Right lobe of liver (tissue), 6 donors: Measurements from ENCODE around the gene GATA3. TPM values are rescaled to one million over a fixed set of nuclear protein-coding genes. Genes with fewer than 3 reads are reported as not detected.

Experiments
- ATAC-seq, 4 donors: fragments of 200-7000 bp; cut with Tn5 transposase; one replicate each; pipeline ENCODE4 v1.9.1; 2020; ENCODE audit warnings: mild to moderate bottlenecking in 4 of 4, moderate library complexity in 4 of 4
- DNase-seq, 3 donors: peaks; one replicate each; pipeline ENCODE4 v3.0.0-alpha.2; 2020
- H3K27ac ChIP-seq, 3 donors: fragments of 200-600 bp; one replicate each; pipeline ENCODE4 v1.8.0; 2022
- H3K27me3 ChIP-seq, 2 donors: fragments of 200-600 bp; one replicate each; pipeline ENCODE4 v1.8.0; 2022
- H3K36me3 ChIP-seq, 4 donors: fragments of 200-600 bp; sonication (generic) in 1 of 4; one replicate each; pipeline versions ENCODE4 v1.5.1 to v1.8.0; 2017 to 2022; ENCODE audit warnings: control low read depth in 1 of 4
- H3K4me1 ChIP-seq, 4 donors: fragments of 200-600 bp; sonication (generic) in 1 of 4; one replicate each; pipeline versions ENCODE4 v1.5.1 to v1.8.0; 2017 to 2022; ENCODE audit warnings: control low read depth in 1 of 4
- H3K4me3 ChIP-seq, 3 donors: fragments of 200-600 bp; one replicate each; pipeline ENCODE4 v1.8.0; 2022
- H3K9me3 ChIP-seq, 4 donors: fragments of 200-600 bp; sonication (generic) in 1 of 4; one replicate each; pipeline versions ENCODE4 v1.5.1 to v1.8.0; 2017 to 2022; ENCODE audit warnings: control low read depth in 1 of 4
- POLR2A ChIP-seq: fragments of 450-650 bp; IDR thresholded peaks from one replicate; pipeline ENCODE4 v1.6.1; 2017; ENCODE audit warnings: antibody characterized with exemption, mild to moderate bottlenecking
- WGBS: methylation state at CpG from one replicate; pipeline ENCODE4 v1.1.6; 2018; ENCODE audit warnings: low coverage, low lambda C conversion rate; ENCODE audit not compliant: insufficient coverage; ENCODE audit errors: missing lambda C conversion rate; 5-methylcytosine and 5-hydroxymethylcytosine counted together
- intact Hi-C, 2 donors: fragments of 100-400 bp; cut with DNase I; formaldehyde crosslinking; loops; one replicate each; pipeline versions ENCODE4 v1.11.2 to v1.14.1; 2022
- total RNA-seq, 6 experiments: library from RNA; depleted of rRNA in 2 of 6; stranded (reverse); fragments of >200 nt in 2 of 6; fragmentation: NEBNext Ultra II Directional in 3 of 6; extraction: Animal tissue kit (Norgen Biotek cat#: 25700) in 3 of 6; gene quantifications; one replicate each; pipeline versions ENCODE4 v1.1.0 to v1.2.4, GENCODE V29; 2016 to 2023
- TF ChIP-seq, protein P1 (sequence below), 4 donors: fragments of 200-600 bp in 3 of 4; fragments of 450-650 bp in 1 of 4; IDR thresholded peaks; one replicate each; pipeline versions ENCODE4 v1.5.1 to v1.8.0; 2016 to 2022; ENCODE audit warnings: antibody characterized with exemption in 4 of 4, mild to moderate bottlenecking in 2 of 4
- donor health status: DM: no; HTN: yes; CAD: no.
- donor health status: DM: no; HTN: no; CAD: no.
- donor health status: DM: no; HTN: no; CAD: no.
- donor health status: DM: no; HTN: yes; CAD: no.
- donor health status: DM: no; HTN: yes; CAD: no.

Gene GATA3
- total RNA-seq, 6 experiments from 2014 or later, result 0.26 to 1.0 (median 0.53) TPM; not detected in 1

DNA sequence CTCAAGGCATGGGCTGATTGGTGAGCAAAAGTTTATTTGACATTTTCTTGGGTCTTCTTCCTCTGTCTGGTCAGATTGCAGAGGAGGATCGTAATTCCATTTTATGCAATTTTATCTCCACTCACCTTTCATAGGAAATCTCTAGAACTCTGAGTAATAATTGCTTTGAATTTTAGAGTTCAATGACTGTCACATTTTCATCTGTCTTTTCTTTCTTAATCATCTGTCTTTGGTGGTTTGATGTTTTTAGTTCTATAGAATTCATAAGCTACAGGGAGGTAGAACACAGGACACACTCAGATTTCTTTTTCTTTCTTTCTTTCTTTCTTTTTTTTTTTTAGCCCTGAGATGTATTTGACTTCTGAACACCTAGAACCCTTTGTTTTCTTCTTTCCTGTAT, 11.6 kb downstream of the GATA3 start:
- Histone ChIP-seq H3K9me3 (no peaks in the 10 kb centered on the region), H3K36me3 (no peaks in the 10 kb centered on the region), H3K4me3 (no peak overlapping the region), H3K4me1 (no peaks in the 10 kb centered on the region), H3K27me3 (no peaks in the 10 kb centered on the region), H3K27ac (no peak overlapping the region)
- intact Hi-C loops, result no loop called here
- no peak for DNase-seq
- no peak for TF ChIP-seq POLR2A
- TF ChIP-seq, protein P1, sequence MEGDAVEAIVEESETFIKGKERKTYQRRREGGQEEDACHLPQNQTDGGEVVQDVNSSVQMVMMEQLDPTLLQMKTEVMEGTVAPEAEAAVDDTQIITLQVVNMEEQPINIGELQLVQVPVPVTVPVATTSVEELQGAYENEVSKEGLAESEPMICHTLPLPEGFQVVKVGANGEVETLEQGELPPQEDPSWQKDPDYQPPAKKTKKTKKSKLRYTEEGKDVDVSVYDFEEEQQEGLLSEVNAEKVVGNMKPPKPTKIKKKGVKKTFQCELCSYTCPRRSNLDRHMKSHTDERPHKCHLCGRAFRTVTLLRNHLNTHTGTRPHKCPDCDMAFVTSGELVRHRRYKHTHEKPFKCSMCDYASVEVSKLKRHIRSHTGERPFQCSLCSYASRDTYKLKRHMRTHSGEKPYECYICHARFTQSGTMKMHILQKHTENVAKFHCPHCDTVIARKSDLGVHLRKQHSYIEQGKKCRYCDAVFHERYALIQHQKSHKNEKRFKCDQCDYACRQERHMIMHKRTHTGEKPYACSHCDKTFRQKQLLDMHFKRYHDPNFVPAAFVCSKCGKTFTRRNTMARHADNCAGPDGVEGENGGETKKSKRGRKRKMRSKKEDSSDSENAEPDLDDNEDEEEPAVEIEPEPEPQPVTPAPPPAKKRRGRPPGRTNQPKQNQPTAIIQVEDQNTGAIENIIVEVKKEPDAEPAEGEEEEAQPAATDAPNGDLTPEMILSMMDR (IDR thresholded peaks at IDR 0.05), result no peak
- ATAC-seq, result no peak
- WGBS, result 50% methylated on average over 1 of the region's 1 CpG

DNA sequence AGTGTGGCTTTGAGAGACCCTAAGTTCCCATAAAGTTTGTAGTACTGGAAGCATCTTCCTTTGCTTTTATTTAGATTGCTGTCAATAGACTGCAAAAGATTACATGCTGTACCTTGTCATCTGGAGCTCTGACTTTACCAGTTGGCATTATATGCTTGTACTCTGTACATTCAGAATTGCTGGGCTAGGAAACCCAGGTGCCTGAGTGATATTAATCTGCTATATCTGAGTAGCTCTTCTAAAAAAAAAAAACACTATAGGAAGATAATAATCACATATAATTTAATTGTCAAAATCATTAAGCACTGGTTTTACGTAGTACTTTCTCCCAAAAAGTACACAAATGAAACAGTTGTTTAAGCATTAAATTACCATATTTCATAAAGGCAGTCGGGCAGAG, 12.3 kb downstream of the GATA3 start:
- ATAC-seq (no peak), DNase-seq (no peak)
- intact Hi-C loops, result no loop called here
- WGBS, result 73% methylated on average over 2 of the region's 2 CpGs
- Histone ChIP-seq H3K4me3 (no peak overlapping the region), H3K4me1 (no peaks in the 10 kb centered on the region), H3K9me3 (no peaks in the 10 kb centered on the region), H3K27me3 (no peaks in the 10 kb centered on the region), H3K36me3 (no peaks in the 10 kb centered on the region), H3K27ac (no peak overlapping the region)
- TF ChIP-seq POLR2A, result no peak
- TF ChIP-seq, protein P1 (IDR thresholded peaks at IDR 0.05), result no peak

DNA sequence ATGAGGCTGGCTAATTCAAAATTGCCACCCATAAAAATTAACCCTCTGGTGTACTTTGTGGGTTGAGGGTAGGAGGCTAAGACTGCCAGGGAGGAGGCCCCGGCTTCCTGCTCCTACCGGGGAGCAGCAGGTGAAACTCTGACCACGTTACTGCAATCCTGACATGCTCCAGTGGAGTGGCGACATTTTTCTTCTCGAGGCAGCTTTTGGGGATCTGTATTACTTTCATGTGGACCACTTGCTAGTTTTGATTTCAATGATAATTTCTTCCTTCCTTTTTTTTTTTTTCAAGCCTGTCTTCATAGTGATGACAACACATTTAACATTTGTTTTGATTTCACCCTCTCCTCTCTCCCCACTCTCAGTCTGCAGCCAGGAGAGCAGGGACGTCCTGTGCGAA, 14.6 kb downstream of the GATA3 start:
- no peaks in the 10 kb centered on the region for H3K4me1 ChIP-seq
- H3K4me3 ChIP-seq, result no peak overlapping the region
- no peak overlapping the region for H3K27ac ChIP-seq
- no peak for ATAC-seq
- 64% methylated on average over 6 of the region's 7 CpGs for WGBS
- no peaks in the 10 kb centered on the region for H3K36me3 ChIP-seq
- H3K9me3 ChIP-seq, result no peaks in the 10 kb centered on the region
- intact Hi-C loops, result no loop called here
- H3K27me3 ChIP-seq, result no peaks in the 10 kb centered on the region
- no peak for DNase-seq
- no peak for TF ChIP-seq POLR2A
- TF ChIP-seq, protein P1 (IDR thresholded peaks at IDR 0.05), result no peak

DNA sequence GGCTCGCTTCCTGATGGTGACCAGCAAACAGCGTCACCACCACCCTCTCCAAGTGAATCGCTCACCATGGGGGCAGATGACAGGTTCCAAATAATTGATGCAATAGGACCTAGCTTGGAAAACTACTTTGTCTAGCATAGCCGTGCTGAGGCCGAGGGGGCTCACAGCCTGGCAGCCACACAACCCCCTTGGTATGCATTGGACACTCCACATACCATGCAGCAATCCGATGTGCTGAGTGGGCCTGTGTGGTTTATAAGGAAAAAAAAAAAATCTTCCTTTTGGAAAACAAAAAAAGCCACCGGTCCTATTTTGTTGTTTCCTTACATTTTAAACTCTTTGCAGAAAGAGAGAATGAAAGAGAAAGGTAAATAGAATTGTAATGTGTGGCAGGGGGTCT, 15.1 kb downstream of the GATA3 start:
- Histone ChIP-seq H3K4me1 (no peaks in the 10 kb centered on the region), H3K27me3 (no peaks in the 10 kb centered on the region), H3K9me3 (no peaks in the 10 kb centered on the region), H3K36me3 (no peaks in the 10 kb centered on the region), H3K4me3 (no peak overlapping the region), H3K27ac (no peak overlapping the region)
- no peak for DNase-seq
- TF ChIP-seq, protein P1 (IDR thresholded peaks at IDR 0.05), result no peak
- TF ChIP-seq POLR2A, result no peak
- ATAC-seq, result no peak
- intact Hi-C loops, result no loop called here
- 73% methylated on average over 5 of the region's 7 CpGs for WGBS

DNA sequence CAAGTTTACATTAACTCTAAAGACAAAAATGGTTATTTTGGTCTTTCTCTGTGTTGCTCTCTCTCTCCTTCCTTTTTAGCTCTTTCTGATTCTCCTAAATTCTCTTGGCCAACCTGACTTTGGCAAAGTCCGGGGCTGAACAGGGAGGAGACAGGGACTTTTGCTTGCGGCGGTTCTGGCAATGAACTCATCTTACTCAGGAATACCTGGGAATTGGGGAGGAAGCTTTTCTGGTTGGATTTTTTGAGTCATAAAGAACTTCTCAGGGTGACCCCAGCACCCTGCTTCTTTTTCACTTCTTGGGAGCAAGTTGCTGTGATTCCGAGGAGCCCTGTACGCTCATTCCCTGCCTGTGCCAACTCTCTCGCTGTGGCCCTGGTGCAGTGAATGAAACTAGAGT, 16.0 kb downstream of the GATA3 start:
- 59% methylated on average over 5 of the region's 6 CpGs for whole genome bisulfite sequencing
- Histone ChIP-seq H3K36me3 (no peaks in the 10 kb centered on the region), H3K9me3 (no peaks in the 10 kb centered on the region), H3K4me3 (no peak overlapping the region), H3K4me1 (no peaks in the 10 kb centered on the region), H3K27me3 (no peaks in the 10 kb centered on the region), H3K27ac (no peak overlapping the region)
- ATAC-seq, result no peak
- intact Hi-C loops, result no loop called here
- TF ChIP-seq, protein P1 (IDR thresholded peaks at IDR 0.05), result no peak
- no peak for TF ChIP-seq POLR2A
- DNase-seq, result no peak
